Esophagus muscularis mucosa (tissue), 4 donors: ENCODE results near the gene EPSTI1. TPM values are rescaled to one million over a fixed set of nuclear protein-coding genes. Genes with fewer than 3 reads are reported as not detected.

ENCODE experiments used
- DNase-seq: peaks from one replicate; pipeline ENCODE4 v3.0.0-alpha.2; 2017; ENCODE audit errors: extremely low spot score
- H3K27ac ChIP-seq, 4 donors: fragments of 200-600 bp; sonication (generic); replicated peaks in 1 of 4; 1 replicate in 3 of 4; 2 replicates in 1 of 4; pipeline ENCODE4 v1.5.1; 2016 to 2019; ENCODE audit warnings: mild to moderate bottlenecking in 1 of 4
- H3K27me3 ChIP-seq, 4 donors: fragments of 200-600 bp; sonication (generic); one replicate each; pipeline versions ENCODE4 v1.5.1 to v1.6.0; 2016 to 2019
- H3K36me3 ChIP-seq, 4 donors: fragments of 200-600 bp; sonication (generic); one replicate each; pipeline ENCODE4 v1.5.1; 2016 to 2019
- H3K4me1 ChIP-seq, 4 donors: fragments of 200-600 bp; sonication (generic); one replicate each; pipeline ENCODE4 v1.5.1; 2016 to 2019
- H3K4me3 ChIP-seq, 4 donors: fragments of 200-600 bp; sonication (generic); 1 replicate in 2 of 4; 2 replicates in 2 of 4; pipeline ENCODE4 v1.5.1; 2016 to 2019; ENCODE audit warnings: mild to moderate bottlenecking in 4 of 4, moderate library complexity in 1 of 4
- H3K9me3 ChIP-seq, 4 donors: fragments of 200-600 bp; sonication (generic); 1 replicate in 3 of 4; 2 replicates in 1 of 4; pipeline ENCODE4 v1.5.1; 2016 to 2019
- CTCF ChIP-seq, 3 experiments: fragments of 200-600 bp in 2 of 3; fragments of 450-650 bp in 1 of 3; sonication (generic) in 2 of 3; IDR thresholded peaks; one replicate each; pipeline ENCODE4 v1.5.1; 2017 to 2019; ENCODE audit warnings: antibody characterized with exemption in 3 of 3, mild to moderate bottlenecking in 2 of 3, moderate library complexity in 1 of 3
- EP300 ChIP-seq: sonication (generic); formaldehyde crosslinking; IDR thresholded peaks from one replicate; pipeline ENCODE4 v1.6.1; 2017; ENCODE audit warnings: antibody characterized with exemption
- POLR2A ChIP-seq: fragments of 450-650 bp; IDR thresholded peaks from one replicate; pipeline ENCODE4 v1.6.1; 2017; ENCODE audit warnings: antibody characterized with exemption, moderate library complexity, mild to moderate bottlenecking, low read depth
- POLR2AphosphoS5 ChIP-seq, 2 donors: sonication (generic); formaldehyde crosslinking; IDR thresholded peaks; one replicate each; pipeline ENCODE4 v1.6.1; 2017; ENCODE audit warnings: antibody characterized with exemption in 2 of 2
- WGBS: methylation state at CpG from one replicate; pipeline ENCODE4 v1.1.5; 2018; 5-methylcytosine and 5-hydroxymethylcytosine counted together
- intact Hi-C: fragments of 100-400 bp; cut with DNase I; formaldehyde crosslinking; loops from one replicate; pipeline ENCODE4 v1.15.1; 2023
- total RNA-seq, 4 donors: library from RNA; depleted of rRNA; stranded (reverse); fragments of >200 nt; gene quantifications; one replicate each; pipeline versions ENCODE4 v1.1.0 to v1.2.1, GENCODE V29; 2016

The EPSTI1 gene
- total RNA-seq, 4 donors from 2014 or later, result 4.6 to 16.3 (median 9.6) TPM

GRCh38 chr13:43014162-43014561, 22.1 kb upstream of the EPSTI1 start:
- H3K27ac ChIP-seq, result no peak overlapping the region
- WGBS, result 79% methylated on average over 3 of the region's 3 CpGs

DNA sequence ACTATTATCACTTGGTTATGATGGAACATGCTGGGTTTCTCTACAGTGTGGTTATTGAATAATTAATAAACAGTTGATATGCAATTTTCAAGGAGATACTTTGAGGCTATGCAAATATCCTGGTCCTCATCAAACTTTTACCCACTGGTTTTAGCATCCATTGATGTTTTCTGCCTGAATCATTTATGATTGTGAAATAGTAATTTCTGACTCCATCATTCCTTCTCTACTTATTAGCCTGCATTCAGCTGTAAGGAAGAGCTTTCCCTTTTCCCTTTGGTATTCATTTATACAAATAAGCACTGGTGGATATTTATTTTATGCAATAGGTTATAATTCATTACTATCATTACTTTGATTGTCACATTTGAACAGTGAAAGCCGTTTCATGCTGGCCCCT, 17.5 kb upstream of the EPSTI1 start:
- Histone ChIP-seq H3K27me3 (no peaks in the 10 kb centered on the region), H3K27ac (no peak overlapping the region), H3K36me3 (no peaks in the 10 kb centered on the region), H3K4me3 (no peak overlapping the region), H3K4me1 (peaks cover 8 to 20% (median 19%) of the 10 kb centered on the region in 4 donors), H3K9me3 (no peaks in the 10 kb centered on the region)
- no peak for DNase-seq
- intact Hi-C loops, result no loop called here
- 80% methylated on average over 1 of the region's 1 CpG for WGBS
- TF ChIP-seq POLR2A (no peak), EP300 (no peak), POLR2AphosphoS5 (IDR thresholded peaks at IDR 0.05) (no peak)

More at GRCh38 chr13:43014162-43014561, 22.1 kb upstream of the EPSTI1 start:
- TF ChIP-seq POLR2AphosphoS5 (IDR thresholded peaks at IDR 0.05) (no peak), EP300 (no peak)
- Histone ChIP-seq H3K27me3 (no peaks in the 10 kb centered on the region), H3K36me3 (no peaks in the 10 kb centered on the region), H3K4me3 (no peak overlapping the region), H3K4me1 (no peaks in the 10 kb centered on the region), H3K9me3 (no peaks in the 10 kb centered on the region)
- intact Hi-C loops, result no loop called here
- no peak for DNase-seq

- TF ChIP-seq EP300, result no peak
- TF ChIP-seq POLR2AphosphoS5 (IDR thresholded peaks at IDR 0.05), result no peak
- no peak for TF ChIP-seq POLR2A
- TF ChIP-seq CTCF (IDR thresholded peaks at IDR 0.05), result no peak
- 85% methylated on average over 3 of the region's 3 CpGs for WGBS
- intact Hi-C loops, result no loop called here
- Histone ChIP-seq H3K27ac (no peak overlapping the region), H3K27me3 (no peaks in the 10 kb centered on the region), H3K4me3 (no peak overlapping the region), H3K4me1 (peaks cover 8 to 22% (median 21%) of the 10 kb centered on the region in 4 donors), H3K9me3 (no peaks in the 10 kb centered on the region), H3K36me3 (no peaks in the 10 kb centered on the region)
- DNase-seq, result no peak
These were observed 16.6 kb upstream of the EPSTI1 start for GRCh38 chr13:43008596-43008995.

GRCh38 chr13:43006893-43007631, 15.0 kb upstream of the EPSTI1 start:
- 47% methylated on average over 3 of the region's 3 CpGs for WGBS
- Histone ChIP-seq H3K9me3 (no peaks in the 10 kb centered on the region), H3K27ac (no peak overlapping the region), H3K36me3 (no peaks in the 10 kb centered on the region), H3K4me1 (peaks cover 8 to 22% (median 21%) of the 10 kb centered on the region in 4 donors), H3K4me3 (no peak overlapping the region), H3K27me3 (no peaks in the 10 kb centered on the region)
- DNase-seq, result no peak
- intact Hi-C loops, result no loop called here
- TF ChIP-seq CTCF (IDR thresholded peaks at IDR 0.05) (no peak), POLR2A (no peak), EP300 (no peak), POLR2AphosphoS5 (IDR thresholded peaks at IDR 0.05) (no peak)

GRCh38 chr13:43005460-43006236, 13.6 kb upstream of the EPSTI1 start:
- Histone ChIP-seq H3K4me1 (peaks cover 8 to 22% (median 21%) of the 10 kb centered on the region in 4 donors), H3K36me3 (no peaks in the 10 kb centered on the region), H3K9me3 (no peaks in the 10 kb centered on the region), H3K27me3 (no peaks in the 10 kb centered on the region), H3K4me3 (no peak overlapping the region), H3K27ac (peak overlapping the region; percentile 31 to 63 (median 61))
- TF ChIP-seq EP300, result no peak
- no peak for TF ChIP-seq POLR2A
- TF ChIP-seq CTCF (IDR thresholded peaks at IDR 0.05), result no peak
- TF ChIP-seq POLR2AphosphoS5 (IDR thresholded peaks at IDR 0.05), result no peak
- DNase-seq, result no peak
- 93% methylated on average over 3 of the region's 3 CpGs for WGBS
- intact Hi-C loops, result no loop called here
